Lung (tissue), 12 donors: ENCODE measurements around the gene PCDHGA8. TPM values are rescaled to one million over a fixed set of nuclear protein-coding genes. Genes with fewer than 3 reads are reported as not detected.
"Not testable (repeated sequence)": the region's sequence is repeated elsewhere in the genome, so short reads cannot be mapped to it uniquely, and the experiment has no call there.

ENCODE experiments used
- ATAC-seq: fragments of 200-7000 bp; cut with Tn5 transposase; one replicate; pipeline ENCODE4 v1.9.1; 2020; ENCODE audit warnings: moderate number of reproducible peaks; ENCODE audit not compliant: insufficient read depth, low FRiP score
- DNase-seq, 3 donors: peaks; one replicate each; pipeline ENCODE4 v3.0.0-alpha.2; 2013 to 2017
- H3K27ac ChIP-seq, 2 donors: one replicate each; pipeline ENCODE4 v1.5.1; 2013; ENCODE audit warnings: mild to moderate bottlenecking in 2 of 2, moderate library complexity in 2 of 2, control low read depth in 1 of 2, inconsistent platforms in 1 of 2, low read depth in 1 of 2, low read length in 1 of 2
- H3K27me3 ChIP-seq, 3 donors: one replicate each; pipeline ENCODE4 v1.5.1; 2013; ENCODE audit warnings: low read length in 2 of 3; ENCODE audit not compliant: control insufficient read depth in 3 of 3, insufficient read depth in 3 of 3
- H3K36me3 ChIP-seq, 4 donors: one replicate each; pipeline ENCODE4 v1.5.1; 2013; ENCODE audit warnings: low read length in 4 of 4, mild to moderate bottlenecking in 1 of 4, moderate library complexity in 1 of 4; ENCODE audit not compliant: control insufficient read depth in 4 of 4, insufficient read depth in 4 of 4
- H3K4me1 ChIP-seq, 5 donors: one replicate each; pipeline ENCODE4 v1.5.1; 2013; ENCODE audit warnings: low read length in 5 of 5, mild to moderate bottlenecking in 2 of 5, moderate library complexity in 1 of 5; ENCODE audit not compliant: control insufficient read depth in 5 of 5, insufficient read depth in 5 of 5
- H3K4me3 ChIP-seq: one replicate; pipeline ENCODE4 v1.5.1; 2013; ENCODE audit warnings: mild to moderate bottlenecking, control low read depth, moderate library complexity
- H3K9ac ChIP-seq, 2 donors: one replicate each; pipeline ENCODE4 v1.5.1; 2013; ENCODE audit warnings: low read length in 2 of 2, control low read depth in 1 of 2; ENCODE audit not compliant: insufficient read depth in 1 of 2
- H3K9me3 ChIP-seq, 4 donors: one replicate each; pipeline ENCODE4 v1.5.1; 2013; ENCODE audit warnings: low read length in 3 of 4, mild to moderate bottlenecking in 1 of 4, moderate library complexity in 1 of 4; ENCODE audit not compliant: control insufficient read depth in 4 of 4, insufficient read depth in 3 of 4
- CTCF ChIP-seq: IDR thresholded peaks from 2 replicates; pipeline ENCODE4 v1.5.1; 2012; ENCODE audit warnings: mild to moderate bottlenecking; ENCODE audit errors: control extremely low read depth, extremely low read depth
- WGBS, 2 donors: extraction: QIAGEN DNeasy Blood & Tissue Kit; methylation state at CpG; one replicate each; pipeline ENCODE4 v1.1.7; 2013; 5-methylcytosine and 5-hydroxymethylcytosine counted together
- polyA plus RNA-seq, 2 donors: library from polyadenylated mRNA; stranded (reverse); fragments of 200-250 nt; gene quantifications; one replicate each; pipeline ENCODE4 v1.2.1, GENCODE V29; 2013
- total RNA-seq, 2 donors: library from RNA; depleted of rRNA in 1 of 2; stranded (reverse); fragments of >200 nt in 1 of 2; gene quantifications; one replicate each; pipeline ENCODE4 v1.2.1, GENCODE V29; 2014 to 2021
- donor health status: control.
- donor health status: control.
- donor health status: Bipolar disorder and iron deficiency.
- donor health status: healthy.
- donor health status: DM: yes; HTN: yes; CAD: no.

The PCDHGA8 gene
- total and polyA plus RNA-seq, 4 donors: 0.06 to 7.3 (median 1.1) TPM

GRCh38 chr5:141397756-141398551, 5.5 kb downstream of the PCDHGA8 start, which contains the start of gene PCDHGB5:
Gene PCDHGB5, plus strand, starts transcription at chr5:141397947. Its CDS starts 181 bp downstream, at chr5:141398128.
- H3K27me3 ChIP-seq, H3K4me1 ChIP-seq, H3K36me3 ChIP-seq, H3K9ac ChIP-seq, H3K27ac ChIP-seq, H3K4me3 ChIP-seq: not testable (repeated sequence)
- ATAC-seq (peak; percentile 62), DNase-seq (peak in 2 of 3 donors; percentile 31 to 44)
- peaks cover 3 to 38% (median 22%) of the 10 kb centered on the region in 4 donors for H3K9me3 ChIP-seq
- WGBS, 2 donors: 5% methylated on average over 20 to 24 of the region's 43 CpGs
- peak; percentile 22 for TF ChIP-seq CTCF

- TF ChIP-seq CTCF: no peak
- Histone ChIP-seq H3K4me1 (peaks cover 0 to 3% (median 0%) of the 10 kb centered on the region in 5 donors), H3K27ac (no peak overlapping the region), H3K4me3 (no peak overlapping the region), H3K9ac (no peak overlapping the region), H3K36me3 (peaks cover 0 to 5% (median 0%) of the 10 kb centered on the region in 4 donors), H3K9me3 (peaks cover 3 to 40% (median 24%) of the 10 kb centered on the region in 4 donors), H3K27me3 (no peaks in the 10 kb centered on the region)
- DNase-seq: no peak
- ATAC-seq: no peak
- 23 to 30% methylated on average over 15 of the region's 15 CpGs for WGBS, 2 donors
These were observed 6.2 kb downstream of the PCDHGA8 start for GRCh38 chr5:141398608-141399007.

- Histone ChIP-seq H3K4me3 (no peak overlapping the region), H3K36me3 (peaks cover 0 to 3% (median 0%) of the 10 kb centered on the region in 4 donors), H3K27me3 (no peaks in the 10 kb centered on the region), H3K4me1 (peaks cover 0 to 3% (median 0%) of the 10 kb centered on the region in 5 donors), H3K9ac (no peak overlapping the region), H3K27ac (no peak overlapping the region), H3K9me3 (peaks cover 3 to 40% (median 24%) of the 10 kb centered on the region in 4 donors)
- 24 to 25% methylated on average over 61 of the region's 61 CpGs for WGBS, 2 donors
- no peak for DNase-seq
- TF ChIP-seq CTCF: no peak
- ATAC-seq: no peak
These were observed 7.3 kb downstream of the PCDHGA8 start for GRCh38 chr5:141399555-141400258.
